HPDE6-E6E7 (cell line): ENCODE measurements around the gene DOCK10.

Source experiments
- DNase-seq: peaks from one replicate; pipeline ENCODE4 v3.0.0; 2011; ENCODE audit warnings: missing footprints; ENCODE audit errors: extremely low spot score

Gene DOCK10

GRCh38 chr2:224882291-224883171, 159.7 kb downstream of the DOCK10 start:
- peak; percentile 42 for DNase-seq

GRCh38 chr2:224881846-224882245, 160.4 kb downstream of the DOCK10 start:
- no peak for DNase-seq

- no peak for DNase-seq
Measured at GRCh38 chr2:224876522-224876921, 165.7 kb downstream of the DOCK10 start.

GRCh38 chr2:224875841-224876240, 166.4 kb downstream of the DOCK10 start:
- no peak for DNase-seq

GRCh38 chr2:224875153-224875552, 167.1 kb downstream of the DOCK10 start:
- no peak for DNase-seq

- no peak for DNase-seq
Measured at GRCh38 chr2:224871813-224872212, 170.5 kb downstream of the DOCK10 start.

- DNase-seq: no peak
Measured at GRCh38 chr2:224870341-224870740, 171.9 kb downstream of the DOCK10 start.

- no peak for DNase-seq
Measured at GRCh38 chr2:224869601-224870233, 172.6 kb downstream of the DOCK10 start.

GRCh38 chr2:224865016-224865415, 177.3 kb downstream of the DOCK10 start:
- DNase-seq: no peak

- no peak for DNase-seq
Measured at GRCh38 chr2:224861266-224861665, 181.0 kb downstream of the DOCK10 start.

- DNase-seq: no peak
Measured at GRCh38 chr2:224860786-224861185, 181.5 kb downstream of the DOCK10 start.

GRCh38 chr2:224851811-224852210, 190.5 kb downstream of the DOCK10 start:
- no peak for DNase-seq

GRCh38 chr2:224850081-224850480, 192.2 kb downstream of the DOCK10 start:
- no peak for DNase-seq

GRCh38 chr2:224849264-224849663, 193.0 kb downstream of the DOCK10 start:
- no peak for DNase-seq

GRCh38 chr2:224847961-224848850, 194.1 kb downstream of the DOCK10 start:
- DNase-seq: no peak

- DNase-seq: no peak
Measured at GRCh38 chr2:224847381-224847780, 194.9 kb downstream of the DOCK10 start.

GRCh38 chr2:224846686-224847085, 195.6 kb downstream of the DOCK10 start:
- no peak for DNase-seq

GRCh38 chr2:224846161-224846560, 196.1 kb downstream of the DOCK10 start:
- DNase-seq: no peak

- DNase-seq: no peak
Measured at GRCh38 chr2:224843141-224843540, 199.1 kb downstream of the DOCK10 start.

- DNase-seq: no peak
Measured at GRCh38 chr2:224841910-224842309, 200.4 kb downstream of the DOCK10 start.

GRCh38 chr2:224838335-224838734, 203.9 kb downstream of the DOCK10 start:
- DNase-seq: no peak

GRCh38 chr2:224837558-224837957, 204.7 kb downstream of the DOCK10 start:
- no peak for DNase-seq
